ENCODE measurements around the gene SLC17A3. TPM values are rescaled to one million over a fixed set of nuclear protein-coding genes. Genes with fewer than 3 reads are reported as not detected.

SLC17A3 gene
- total RNA-seq, 1 experiment from 2014 or later, result not detected

DNA sequence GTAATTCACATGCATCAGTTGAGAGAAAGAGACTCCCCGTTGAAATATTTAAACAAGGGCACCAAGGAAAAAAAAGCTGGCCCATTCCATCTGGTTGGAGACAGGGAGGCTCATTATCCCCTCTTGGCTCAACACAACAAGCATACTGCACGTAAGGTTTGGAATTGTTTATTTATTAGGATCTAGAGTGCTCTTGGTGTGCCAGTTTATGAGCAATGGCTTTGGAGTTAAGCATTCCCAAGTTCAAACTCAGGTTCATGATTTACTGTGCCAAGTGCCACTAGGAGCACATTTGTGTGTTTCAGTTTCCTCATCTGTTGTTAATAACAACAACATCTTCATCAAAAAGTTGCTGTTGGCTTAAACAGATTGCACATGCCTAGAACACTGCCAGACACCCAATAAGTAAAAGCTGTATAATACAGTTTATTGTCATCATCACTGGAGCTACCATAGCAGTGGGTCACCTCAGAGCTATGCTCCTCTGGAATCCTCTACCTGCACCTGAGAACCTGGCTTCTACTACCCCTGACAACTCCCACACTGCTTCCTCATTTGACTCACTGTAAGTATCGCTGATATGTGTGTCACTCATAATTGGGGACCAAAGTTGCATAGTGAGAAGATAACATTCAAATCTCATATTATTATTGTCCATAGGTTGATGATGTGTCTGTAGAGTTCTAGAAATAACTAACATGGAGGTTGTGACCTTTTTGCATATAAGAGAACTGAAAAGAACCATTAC, 5.4 kb downstream of the SLC17A3 start:
- POLR2A ChIA-PET, result no interaction called here
- Histone ChIP-seq H3K36me3 (ENCODE audit: control insufficient read depth, insufficient read depth, low read length) (no peaks in the 10 kb centered on the region), H3K9me3 (no peaks in the 10 kb centered on the region), H3K4me1 (no peaks in the 10 kb centered on the region), H3K4me3 (ENCODE audit: low read depth, low read length) (no peak overlapping the region), H3K27me3 (replicated peaks; ENCODE audit: control insufficient read depth, insufficient read depth, low read length) (no peaks in the 10 kb centered on the region; the same call in 1 of the 2 replicates)
- no peak overlapping the region for H3K27ac Mint-ChIP-seq (ENCODE audit: unreplicated experiment)
- no peak overlapping the region for H3K4me3 Mint-ChIP-seq (ENCODE audit: unreplicated experiment)
- no peaks in the 10 kb centered on the region for H3K4me1 Mint-ChIP-seq (ENCODE audit: low read depth, unreplicated experiment)
- DNase-seq, result no peak
- peaks cover 12% of the 10 kb centered on the region for H3K27me3 Mint-ChIP-seq (ENCODE audit: insufficient read depth, unreplicated experiment)
- intact Hi-C loops (cut with micrococcal nuclease; ENCODE audit: unreplicated experiment), result no loop called here
- no peaks in the 10 kb centered on the region for H3K36me3 Mint-ChIP-seq (ENCODE audit: insufficient read depth, unreplicated experiment)
- no TSS peak for BruUV-seq (replicated peaks)
- H3K9me3 Mint-ChIP-seq (ENCODE audit: unreplicated experiment), result no peaks in the 10 kb centered on the region
- CTCF ChIA-PET, result no interaction called here
- TF ChIP-seq, protein P1, sequence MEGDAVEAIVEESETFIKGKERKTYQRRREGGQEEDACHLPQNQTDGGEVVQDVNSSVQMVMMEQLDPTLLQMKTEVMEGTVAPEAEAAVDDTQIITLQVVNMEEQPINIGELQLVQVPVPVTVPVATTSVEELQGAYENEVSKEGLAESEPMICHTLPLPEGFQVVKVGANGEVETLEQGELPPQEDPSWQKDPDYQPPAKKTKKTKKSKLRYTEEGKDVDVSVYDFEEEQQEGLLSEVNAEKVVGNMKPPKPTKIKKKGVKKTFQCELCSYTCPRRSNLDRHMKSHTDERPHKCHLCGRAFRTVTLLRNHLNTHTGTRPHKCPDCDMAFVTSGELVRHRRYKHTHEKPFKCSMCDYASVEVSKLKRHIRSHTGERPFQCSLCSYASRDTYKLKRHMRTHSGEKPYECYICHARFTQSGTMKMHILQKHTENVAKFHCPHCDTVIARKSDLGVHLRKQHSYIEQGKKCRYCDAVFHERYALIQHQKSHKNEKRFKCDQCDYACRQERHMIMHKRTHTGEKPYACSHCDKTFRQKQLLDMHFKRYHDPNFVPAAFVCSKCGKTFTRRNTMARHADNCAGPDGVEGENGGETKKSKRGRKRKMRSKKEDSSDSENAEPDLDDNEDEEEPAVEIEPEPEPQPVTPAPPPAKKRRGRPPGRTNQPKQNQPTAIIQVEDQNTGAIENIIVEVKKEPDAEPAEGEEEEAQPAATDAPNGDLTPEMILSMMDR (IDR thresholded peaks at IDR 0.05; ENCODE audit: insufficient read depth in 1 of 2, low read depth in 1 of 2, low read length in 1 of 2, severe bottlenecking in 1 of 2, unreplicated experiment in 1 of 2), result no peak

DNA sequence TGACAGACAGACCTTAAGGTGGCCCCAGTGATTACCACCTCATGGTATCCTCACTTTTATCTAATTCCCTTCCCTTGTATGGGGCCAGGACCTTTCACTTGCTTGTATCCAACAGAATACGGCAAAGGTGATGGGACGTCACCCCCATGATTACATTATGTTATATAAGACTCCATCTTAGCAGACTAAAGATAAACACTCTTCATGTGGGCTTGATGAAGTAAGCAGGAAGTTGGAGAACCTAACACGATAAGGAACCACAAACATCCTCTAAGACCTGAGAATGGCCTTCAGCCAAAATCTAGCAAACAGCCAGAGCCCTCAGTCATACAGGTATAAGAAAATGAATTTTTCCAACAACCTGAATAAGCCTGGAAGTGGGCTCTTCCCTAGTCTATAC, 8.0 kb downstream of the SLC17A3 start:
- ChIA-PET POLR2A (no interaction called here), CTCF (no interaction called here)
- Mint-ChIP-seq H3K4me3 (ENCODE audit: unreplicated experiment) (no peak overlapping the region), H3K36me3 (ENCODE audit: insufficient read depth, unreplicated experiment) (no peaks in the 10 kb centered on the region), H3K27me3 (ENCODE audit: insufficient read depth, unreplicated experiment) (peaks cover 12% of the 10 kb centered on the region), H3K9me3 (ENCODE audit: unreplicated experiment) (no peaks in the 10 kb centered on the region), H3K27ac (ENCODE audit: unreplicated experiment) (no peak overlapping the region), H3K4me1 (ENCODE audit: low read depth, unreplicated experiment) (no peaks in the 10 kb centered on the region)
- DNase-seq, result no peak
- Histone ChIP-seq H3K4me1 (no peaks in the 10 kb centered on the region), H3K9me3 (no peaks in the 10 kb centered on the region), H3K4me3 (ENCODE audit: low read depth, low read length) (no peak overlapping the region), H3K27me3 (replicated peaks; ENCODE audit: control insufficient read depth, insufficient read depth, low read length) (no peaks in the 10 kb centered on the region; the same call in 1 of the 2 replicates), H3K36me3 (ENCODE audit: control insufficient read depth, insufficient read depth, low read length) (no peaks in the 10 kb centered on the region)
- TF ChIP-seq, protein P1 (IDR thresholded peaks at IDR 0.05; ENCODE audit: insufficient read depth in 1 of 2, low read depth in 1 of 2, low read length in 1 of 2, severe bottlenecking in 1 of 2, unreplicated experiment in 1 of 2), result no peak
- BruUV-seq (replicated peaks), result no TSS peak
- intact Hi-C loops (cut with micrococcal nuclease; ENCODE audit: unreplicated experiment), result no loop called here

DNA sequence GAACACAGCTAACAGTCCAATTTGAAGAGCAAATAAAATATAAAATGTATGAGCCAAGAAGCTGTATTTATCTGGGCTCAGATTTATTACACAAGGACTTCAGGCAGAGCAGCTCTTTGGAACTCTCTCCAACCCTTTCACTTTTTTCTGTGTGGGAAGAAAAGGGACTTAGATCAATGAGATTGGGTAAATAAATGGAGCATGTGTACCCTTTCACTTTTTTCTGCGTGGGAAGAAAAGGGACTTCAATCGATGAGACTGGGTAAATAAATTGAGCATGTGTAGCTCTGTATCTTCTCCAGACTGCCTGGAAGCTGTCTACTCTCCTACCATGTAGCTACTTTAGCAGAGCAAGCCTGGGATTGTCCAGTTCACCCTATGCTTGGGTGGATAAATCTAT, 10.7 kb downstream of the SLC17A3 start:
- Histone ChIP-seq H3K36me3 (ENCODE audit: control insufficient read depth, insufficient read depth, low read length) (no peaks in the 10 kb centered on the region), H3K4me3 (ENCODE audit: low read depth, low read length) (no peak overlapping the region), H3K9me3 (no peaks in the 10 kb centered on the region), H3K4me1 (no peaks in the 10 kb centered on the region), H3K27me3 (replicated peaks; ENCODE audit: control insufficient read depth, insufficient read depth, low read length) (no peaks in the 10 kb centered on the region; the same call in 1 of the 2 replicates)
- Mint-ChIP-seq H3K4me3 (ENCODE audit: unreplicated experiment) (no peak overlapping the region), H3K9me3 (ENCODE audit: unreplicated experiment) (no peaks in the 10 kb centered on the region), H3K36me3 (ENCODE audit: insufficient read depth, unreplicated experiment) (no peaks in the 10 kb centered on the region), H3K27me3 (ENCODE audit: insufficient read depth, unreplicated experiment) (peaks cover 14% of the 10 kb centered on the region), H3K4me1 (ENCODE audit: low read depth, unreplicated experiment) (no peaks in the 10 kb centered on the region), H3K27ac (ENCODE audit: unreplicated experiment) (no peak overlapping the region)
- ChIA-PET CTCF (no interaction called here), POLR2A (no interaction called here)
- DNase-seq, result no peak
- BruUV-seq (replicated peaks), result no TSS peak
- intact Hi-C loops (cut with micrococcal nuclease; ENCODE audit: unreplicated experiment), result no loop called here
- TF ChIP-seq, protein P1 (IDR thresholded peaks at IDR 0.05; ENCODE audit: insufficient read depth in 1 of 2, low read depth in 1 of 2, low read length in 1 of 2, severe bottlenecking in 1 of 2, unreplicated experiment in 1 of 2), result no peak

Data from Caco-2 (cell line).